ENCODE data around the gene TMOD3. TPM values are rescaled to one million over a fixed set of nuclear protein-coding genes. Genes with fewer than 3 reads are reported as not detected.

TMOD3 gene
- total and polyA plus RNA-seq, 2 of the 4 experiments (the other 2 are of a cell fraction): 10.7 to 22.0 TPM

- no peak overlapping the region for H3K18ac ChIP-seq (ENCODE audit: low read depth, low read length)
- intact Hi-C loops (cut with micrococcal nuclease): no loop called here
- no peak overlapping the region for H4K91ac ChIP-seq (ENCODE audit: insufficient read depth, low read depth, low read length)
- no peaks in the 10 kb centered on the region for H3K4me1 ChIP-seq (ENCODE audit: control insufficient read depth, insufficient read depth, low read length)
- H3K14ac ChIP-seq (replicated peaks; ENCODE audit: low read depth, low read length): no peak overlapping the region
- in situ Hi-C loops (cut with MboI; ENCODE audit: low sequenced_read_pairs): no loop called here
- dilution Hi-C loops (cut with HindIII; ENCODE audit: low sequenced_read_pairs, unreplicated experiment): no loop called here
- H3K9me3 ChIP-seq (ENCODE audit: control insufficient read depth, insufficient read depth, low read length): no peaks in the 10 kb centered on the region
- CTCF ChIA-PET: no interaction called here
- no peak overlapping the region for H3K56ac ChIP-seq (ENCODE audit: extremely low read depth, insufficient read depth, low read length)
- no peak for TF ChIP-seq CHD1 (IDR thresholded peaks at IDR 0.05; ENCODE audit: low read depth, low read length)
- TF ChIP-seq BHLHE40 (IDR thresholded peaks at IDR 0.05; ENCODE audit: low read depth, low read length): peak; percentile 60
- peak; percentile 74 for DNase-seq
- no peak overlapping the region for H4K5ac ChIP-seq (ENCODE audit: low read depth, low read length)
- H2BK5ac ChIP-seq (ENCODE audit: low read depth, low read length, poor library complexity, severe bottlenecking): no peak overlapping the region
- H2AK5ac ChIP-seq (ENCODE audit: low read depth, low read length): no peak overlapping the region
- H3K27me3 ChIP-seq (ENCODE audit: control insufficient read depth, insufficient read depth, low read length): no peaks in the 10 kb centered on the region
- no TSS peak for BruUV-seq (replicated peaks)
- no peak overlapping the region for H3K9ac ChIP-seq (ENCODE audit: low read depth, low read length)
- H3K36me3 ChIP-seq (ENCODE audit: control insufficient read depth, insufficient read depth, low read length): peaks cover 13% of the 10 kb centered on the region
- no peak overlapping the region for H2BK20ac ChIP-seq (ENCODE audit: low read depth, low read length)
- POLR2A ChIA-PET (ENCODE audit: unreplicated experiment): interaction anchor here (0.7 kb wide), 1 partner anchor 102 kb away, joined by 3 read pairs; the partner anchor contains the start of gene TMOD3
- no peak overlapping the region for H2AFZ ChIP-seq (replicated peaks; ENCODE audit: low read length, poor library complexity)
- H4K8ac ChIP-seq (ENCODE audit: low read depth in 2 of 2, low read length in 2 of 2): no peak overlapping the region
- H3K4ac ChIP-seq (ENCODE audit: low read depth, low read length): no peak overlapping the region
- no peak overlapping the region for H2BK120ac ChIP-seq (ENCODE audit: low read depth, low read length)
- H3K4me3 ChIP-seq (ENCODE audit: insufficient read depth, low read depth, low read length): no peak overlapping the region
- H3K4me2 ChIP-seq (ENCODE audit: low read depth, low read length): no peak overlapping the region
- H2BK15ac ChIP-seq (ENCODE audit: low read depth, low read length): no peak overlapping the region
- no peaks in the 10 kb centered on the region for H4K20me1 ChIP-seq (ENCODE audit: insufficient read depth, low read length)
- H3K23ac ChIP-seq (ENCODE audit: low read depth, low read length): no peak overlapping the region
- H3K79me1 ChIP-seq (ENCODE audit: low read depth in 1 of 2, low read length in 2 of 2): no peaks in the 10 kb centered on the region
- no peak overlapping the region for H3K27ac ChIP-seq (ENCODE audit: insufficient read depth, low read length)
- 100% methylated on average over 1 of the region's 4 CpGs; no CpG with 5 or more reads in 1 of the 2 experiments for WGBS, 2 experiments (ENCODE audit: extremely low coverage in 2 of 2, insufficient read length in 1 of 2)
- ATAC-seq (ENCODE audit: low read depth): peak; percentile 59
- no peak overlapping the region for H2AK9ac ChIP-seq (replicated peaks; ENCODE audit: low read depth, low read length, poor library complexity)
- peaks cover 8% of the 10 kb centered on the region; the same call in 1 of the 2 replicates for H3K9me1 ChIP-seq (ENCODE audit: insufficient read depth, low read length)
Measured at GRCh38 chr15:51931638-51932037, 102.2 kb downstream of the TMOD3 start.

All from IMR-90 (cell line).